Astrocyte (in vitro differentiated cells and primary cell): ENCODE data around the gene C6orf47. TPM values are rescaled to one million over a fixed set of nuclear protein-coding genes. Genes with fewer than 3 reads are reported as not detected.
A peak's percentile ranks its signal among the peaks of the same experiment; 100 is the strongest.

ENCODE experiments used
- DNase-seq: peaks from one replicate; pipeline ENCODE4 v3.0.0-alpha.2; 2010; ENCODE audit warnings: low read depth
- FAIRE-seq: peaks from 2 replicates; lab custom pipeline; 2011; peaks lifted over from hg19 to GRCh38; lab: Jason Lieb, UNC
- H2AFZ ChIP-seq: 2 replicates; pipeline ENCODE4 v1.6.0; 2012; ENCODE audit warnings: low read depth, low read length, inconsistent platforms
- H3K27ac ChIP-seq: 2 replicates; pipeline ENCODE4 v1.5.1; 2011; ENCODE audit warnings: low read depth, low read length, inconsistent platforms
- H3K27me3 ChIP-seq: 2 replicates; pipeline ENCODE4 v1.6.0; 2011; ENCODE audit warnings: low read length, inconsistent platforms; ENCODE audit not compliant: insufficient read depth
- H3K36me3 ChIP-seq: 2 replicates; pipeline ENCODE4 v1.5.1; 2011; ENCODE audit warnings: low read length, inconsistent platforms; ENCODE audit not compliant: insufficient read depth
- H3K4me1 ChIP-seq: 2 replicates; pipeline ENCODE4 v1.5.1; 2011; ENCODE audit warnings: low read length, inconsistent platforms; ENCODE audit not compliant: insufficient read depth
- H3K4me2 ChIP-seq: 2 replicates; pipeline ENCODE4 v1.6.0; 2012; ENCODE audit warnings: low read length, inconsistent platforms
- H3K4me3 ChIP-seq: 2 replicates; pipeline ENCODE4 v1.5.1; 2011; ENCODE audit warnings: low read depth, mild to moderate bottlenecking, low read length, inconsistent platforms; ENCODE audit not compliant: insufficient read depth
- H3K79me2 ChIP-seq: 2 replicates; pipeline ENCODE4 v1.6.0; 2012; ENCODE audit warnings: mild to moderate bottlenecking, low read length, inconsistent platforms; ENCODE audit not compliant: insufficient read depth
- H3K9ac ChIP-seq: 2 replicates; pipeline ENCODE4 v1.6.0; 2012; ENCODE audit warnings: mild to moderate bottlenecking, low read length, inconsistent platforms
- H3K9me3 ChIP-seq: 2 replicates; pipeline ENCODE4 v1.5.1; 2012; ENCODE audit warnings: low read depth, mild to moderate bottlenecking, low read length, inconsistent platforms; ENCODE audit not compliant: insufficient read depth
- H4K20me1 ChIP-seq: 2 replicates; pipeline ENCODE4 v1.6.0; 2012; ENCODE audit warnings: low read length, inconsistent platforms; ENCODE audit not compliant: insufficient read depth
- H3K27ac Mint-ChIP-seq: one replicate; pipeline ENCODE4 v1.8.0; 2021; ENCODE audit warnings: mild to moderate bottlenecking, mixed read lengths; ENCODE audit not compliant: unreplicated experiment
- H3K27me3 Mint-ChIP-seq: one replicate; pipeline ENCODE4 v1.8.0; 2021; ENCODE audit warnings: low read depth, mixed read lengths; ENCODE audit not compliant: unreplicated experiment
- H3K36me3 Mint-ChIP-seq: one replicate; pipeline ENCODE4 v1.8.0; 2021; ENCODE audit warnings: low read depth, mixed read lengths; ENCODE audit not compliant: unreplicated experiment
- H3K4me1 Mint-ChIP-seq: one replicate; pipeline ENCODE4 v1.8.0; 2021; ENCODE audit warnings: low read depth, mixed read lengths; ENCODE audit not compliant: unreplicated experiment
- H3K4me3 Mint-ChIP-seq: one replicate; pipeline ENCODE4 v1.8.0; 2021; ENCODE audit warnings: mild to moderate bottlenecking, moderate library complexity, mixed read lengths; ENCODE audit not compliant: unreplicated experiment
- H3K9me3 Mint-ChIP-seq: one replicate; pipeline ENCODE4 v1.8.0; 2021; ENCODE audit warnings: mild to moderate bottlenecking, mixed read lengths; ENCODE audit not compliant: unreplicated experiment
- EZH2 ChIP-seq: IDR thresholded peaks from 2 replicates; pipeline ENCODE4 v1.6.1; 2012; ENCODE audit warnings: mild to moderate bottlenecking, low read length, inconsistent platforms; ENCODE audit not compliant: insufficient read depth
- total RNA-seq: library from RNA; stranded (reverse); gene quantifications from 2 replicates; pipeline ENCODE4 v1.2.1, GENCODE V29; 2021
- TF ChIP-seq, protein P1 (sequence below): IDR thresholded peaks from 2 replicates; pipeline ENCODE4 v1.5.1; 2011; ENCODE audit warnings: low read depth, mild to moderate bottlenecking, inconsistent platforms, low read length, moderate library complexity; ENCODE audit not compliant: insufficient read depth

C6orf47 gene
- total RNA-seq, 1 donor from 2014 or later, result 14.7 TPM

DNA sequence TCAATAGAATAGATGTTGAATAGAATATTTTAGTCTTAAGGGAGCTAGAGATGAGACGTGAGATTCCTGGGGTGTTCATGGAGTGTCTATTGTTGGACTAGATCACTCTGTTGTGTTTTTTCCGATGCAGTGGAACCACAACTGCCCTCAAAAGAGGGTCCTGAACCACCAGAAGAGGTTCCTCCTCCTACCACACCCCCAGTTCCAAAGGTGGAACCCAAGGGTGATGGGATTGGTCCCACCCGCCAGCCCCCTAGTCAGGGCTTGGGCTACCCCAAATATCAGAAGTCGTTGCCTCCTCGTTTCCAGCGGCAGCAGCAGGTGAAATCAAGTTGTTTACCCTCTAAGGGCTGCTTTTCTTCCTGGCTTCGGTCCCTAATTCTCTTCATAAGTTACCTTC is 31.6 kb downstream of the C6orf47 start:
- DNase-seq, result no peak
- peaks cover 84% of the 10 kb centered on the region for H3K79me2 ChIP-seq
- H3K27ac Mint-ChIP-seq, result peak overlapping the region; percentile 47
- no peaks in the 10 kb centered on the region for H3K4me1 ChIP-seq
- H3K4me3 Mint-ChIP-seq, result no peak overlapping the region
- TF ChIP-seq, protein P1, sequence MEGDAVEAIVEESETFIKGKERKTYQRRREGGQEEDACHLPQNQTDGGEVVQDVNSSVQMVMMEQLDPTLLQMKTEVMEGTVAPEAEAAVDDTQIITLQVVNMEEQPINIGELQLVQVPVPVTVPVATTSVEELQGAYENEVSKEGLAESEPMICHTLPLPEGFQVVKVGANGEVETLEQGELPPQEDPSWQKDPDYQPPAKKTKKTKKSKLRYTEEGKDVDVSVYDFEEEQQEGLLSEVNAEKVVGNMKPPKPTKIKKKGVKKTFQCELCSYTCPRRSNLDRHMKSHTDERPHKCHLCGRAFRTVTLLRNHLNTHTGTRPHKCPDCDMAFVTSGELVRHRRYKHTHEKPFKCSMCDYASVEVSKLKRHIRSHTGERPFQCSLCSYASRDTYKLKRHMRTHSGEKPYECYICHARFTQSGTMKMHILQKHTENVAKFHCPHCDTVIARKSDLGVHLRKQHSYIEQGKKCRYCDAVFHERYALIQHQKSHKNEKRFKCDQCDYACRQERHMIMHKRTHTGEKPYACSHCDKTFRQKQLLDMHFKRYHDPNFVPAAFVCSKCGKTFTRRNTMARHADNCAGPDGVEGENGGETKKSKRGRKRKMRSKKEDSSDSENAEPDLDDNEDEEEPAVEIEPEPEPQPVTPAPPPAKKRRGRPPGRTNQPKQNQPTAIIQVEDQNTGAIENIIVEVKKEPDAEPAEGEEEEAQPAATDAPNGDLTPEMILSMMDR, result no peak
- TF ChIP-seq EZH2, result no peak
- H3K4me1 Mint-ChIP-seq, result no peaks in the 10 kb centered on the region
- H2AFZ ChIP-seq, result no peak overlapping the region
- FAIRE-seq, result no peak
- no peaks in the 10 kb centered on the region for H3K27me3 ChIP-seq
- H3K27me3 Mint-ChIP-seq, result no peaks in the 10 kb centered on the region
- no peak overlapping the region for H3K4me2 ChIP-seq
- H3K9me3 ChIP-seq, result no peaks in the 10 kb centered on the region
- peaks cover 95% of the 10 kb centered on the region for H4K20me1 ChIP-seq
- no peak overlapping the region for H3K4me3 ChIP-seq
- no peaks in the 10 kb centered on the region for H3K9me3 Mint-ChIP-seq
- H3K36me3 Mint-ChIP-seq, result peaks cover 37% of the 10 kb centered on the region
- no peak overlapping the region for H3K27ac ChIP-seq
- peaks cover 59% of the 10 kb centered on the region for H3K36me3 ChIP-seq
- H3K9ac ChIP-seq, result no peak overlapping the region

DNA sequence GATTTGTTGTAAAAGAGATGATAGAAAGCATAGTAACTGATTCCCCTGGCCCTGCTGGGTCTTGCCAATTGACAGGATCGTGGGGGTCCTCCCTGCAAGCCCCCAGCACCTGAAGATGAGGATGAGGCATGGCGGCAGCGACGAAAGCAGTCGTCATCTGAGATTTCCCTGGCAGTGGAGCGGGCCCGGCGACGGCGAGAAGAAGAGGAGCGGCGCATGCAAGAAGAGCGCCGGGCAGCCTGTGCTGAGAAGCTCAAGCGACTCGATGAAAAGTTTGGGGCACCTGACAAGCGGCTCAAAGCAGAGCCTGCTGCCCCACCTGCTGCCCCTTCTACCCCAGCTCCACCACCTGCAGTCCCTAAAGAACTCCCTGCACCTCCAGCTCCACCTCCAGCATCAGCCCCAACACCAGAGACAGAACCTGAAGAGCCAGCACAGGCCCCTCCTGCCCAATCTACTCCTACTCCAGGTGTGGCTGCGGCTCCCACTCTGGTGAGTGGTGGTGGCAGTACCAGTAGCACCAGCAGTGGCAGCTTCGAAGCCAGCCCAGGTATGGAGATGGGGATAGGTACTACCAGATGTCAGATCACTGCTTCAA is 32.8 kb downstream of the C6orf47 start:
- Histone ChIP-seq H2AFZ (no peak overlapping the region), H3K9me3 (no peaks in the 10 kb centered on the region), H3K27me3 (no peaks in the 10 kb centered on the region), H3K4me3 (no peak overlapping the region), H3K36me3 (peaks cover 58% of the 10 kb centered on the region), H3K4me1 (peaks cover 3% of the 10 kb centered on the region), H3K79me2 (peaks cover 93% of the 10 kb centered on the region), H3K4me2 (no peak overlapping the region), H4K20me1 (peaks cover 95% of the 10 kb centered on the region), H3K9ac (no peak overlapping the region), H3K27ac (no peak overlapping the region)
- TF ChIP-seq EZH2, result no peak
- TF ChIP-seq, protein P1, result no peak
- FAIRE-seq (no peak), DNase-seq (no peak)
- H3K4me1 Mint-ChIP-seq, result peaks cover 3% of the 10 kb centered on the region
- no peaks in the 10 kb centered on the region for H3K9me3 Mint-ChIP-seq
- H3K4me3 Mint-ChIP-seq, result peak overlapping the region; percentile 18
- peaks cover 41% of the 10 kb centered on the region for H3K36me3 Mint-ChIP-seq
- no peaks in the 10 kb centered on the region for H3K27me3 Mint-ChIP-seq
- no peak overlapping the region for H3K27ac Mint-ChIP-seq

- Histone ChIP-seq H3K4me3 (no peak overlapping the region), H4K20me1 (peaks cover 95% of the 10 kb centered on the region), H3K4me1 (peaks cover 11% of the 10 kb centered on the region), H3K79me2 (peaks cover 93% of the 10 kb centered on the region), H3K27me3 (no peaks in the 10 kb centered on the region), H3K9ac (peak overlapping the region; percentile 30), H3K27ac (no peak overlapping the region), H3K9me3 (no peaks in the 10 kb centered on the region), H2AFZ (no peak overlapping the region), H3K36me3 (peaks cover 59% of the 10 kb centered on the region), H3K4me2 (no peak overlapping the region)
- FAIRE-seq (no peak), DNase-seq (no peak)
- Mint-ChIP-seq H3K27me3 (no peaks in the 10 kb centered on the region), H3K4me1 (peaks cover 9% of the 10 kb centered on the region), H3K27ac (no peak overlapping the region), H3K9me3 (no peaks in the 10 kb centered on the region), H3K4me3 (no peak overlapping the region), H3K36me3 (peaks cover 47% of the 10 kb centered on the region)
- no peak for TF ChIP-seq EZH2
- TF ChIP-seq, protein P1, result no peak
These were observed 33.6 kb downstream of the C6orf47 start for GRCh38 chr6:31626952-31627351.
